Stimulated activated CD4-positive, alpha-beta T cell treated with anti-CD3 and anti-CD28 coated beads, Interleukin-2, amount 100 ng/mL, for 48 hours (primary cell): ENCODE measurements around the gene PLB1.

Experiments used
- DNase-seq, 2 donors: peaks; one replicate each; pipeline ENCODE4 v3.0.0-alpha.2; 2020

The PLB1 gene

GRCh38 chr2:28616396-28616999, 120.6 kb downstream of the PLB1 start:
- DNase-seq, result no peak

- no peak for DNase-seq
These were observed 121.8 kb downstream of the PLB1 start for GRCh38 chr2:28617502-28618184.

GRCh38 chr2:28618221-28619141, 122.6 kb downstream of the PLB1 start:
- DNase-seq, result no peak

GRCh38 chr2:28619213-28620196, 123.6 kb downstream of the PLB1 start:
- no peak for DNase-seq

GRCh38 chr2:28620291-28620793, 124.5 kb downstream of the PLB1 start:
- DNase-seq, result no peak

- DNase-seq, result no peak
These were observed 124.9 kb downstream of the PLB1 start for GRCh38 chr2:28620801-28621171.

GRCh38 chr2:28621172-28622100, 125.6 kb downstream of the PLB1 start:
- peak; percentile 42 to 57 for DNase-seq

- no peak for DNase-seq
These were observed 126.2 kb downstream of the PLB1 start for GRCh38 chr2:28622101-28622499.

GRCh38 chr2:28623582-28624405, 127.9 kb downstream of the PLB1 start:
- DNase-seq, result no peak

- DNase-seq, result no peak
These were observed 128.6 kb downstream of the PLB1 start for GRCh38 chr2:28624436-28624792.

- DNase-seq, result peak; percentile 43 to 57
These were observed 129.2 kb downstream of the PLB1 start for GRCh38 chr2:28624793-28625701.

GRCh38 chr2:28626376-28626775, 130.5 kb downstream of the PLB1 start:
- DNase-seq, result no peak

GRCh38 chr2:28626891-28627421, 131.1 kb downstream of the PLB1 start:
- DNase-seq, result no peak

GRCh38 chr2:28627722-28628480, 132.0 kb downstream of the PLB1 start:
- no peak for DNase-seq

GRCh38 chr2:28628506-28628905, 132.6 kb downstream of the PLB1 start:
- no peak for DNase-seq

GRCh38 chr2:28628987-28629386, 133.1 kb downstream of the PLB1 start:
- no peak for DNase-seq

- DNase-seq, result no peak
These were observed 134.1 kb downstream of the PLB1 start for GRCh38 chr2:28629910-28630309.

GRCh38 chr2:28630341-28630740, 134.5 kb downstream of the PLB1 start:
- no peak for DNase-seq
